Endodermal cell (in vitro differentiated cells): Measurements from ENCODE around the gene ITGA8. TPM values are rescaled to one million over a fixed set of nuclear protein-coding genes. Genes with fewer than 3 reads are reported as not detected.

Source experiments
- DNase-seq: peaks from one replicate; pipeline ENCODE4 v3.0.0-alpha.2; 2017
- H3K27ac ChIP-seq: 2 replicates; pipeline ENCODE4 v1.5.1; 2013; ENCODE audit warnings: mild to moderate bottlenecking, low read depth, low read length, moderate library complexity
- H3K27me3 ChIP-seq: 2 replicates; pipeline ENCODE4 v1.6.1; 2013; ENCODE audit warnings: mild to moderate bottlenecking, low read length, moderate library complexity; ENCODE audit not compliant: insufficient read depth, control insufficient read depth, poor library complexity, severe bottlenecking
- H3K36me3 ChIP-seq: 2 replicates; pipeline ENCODE4 v1.7.0; 2013; ENCODE audit warnings: mild to moderate bottlenecking, low read length, moderate library complexity; ENCODE audit not compliant: control insufficient read depth, insufficient read depth
- H3K4me1 ChIP-seq: one replicate; pipeline ENCODE4 v1.7.0; 2013; ENCODE audit warnings: low read length; ENCODE audit not compliant: control insufficient read depth, insufficient read depth
- H3K4me3 ChIP-seq: 2 replicates; pipeline ENCODE4 v1.5.1; 2013; ENCODE audit warnings: mild to moderate bottlenecking, low read length, moderate library complexity
- H3K9ac ChIP-seq: 2 replicates; pipeline ENCODE4 v1.6.1; 2013; ENCODE audit warnings: mild to moderate bottlenecking, low read length, moderate library complexity; ENCODE audit not compliant: poor library complexity, severe bottlenecking; ENCODE audit errors: extremely low read depth
- H3K9me3 ChIP-seq: 2 replicates; pipeline ENCODE4 v1.6.1; 2013; ENCODE audit warnings: mild to moderate bottlenecking, low read length, moderate library complexity; ENCODE audit not compliant: control insufficient read depth
- H3K27ac Mint-ChIP-seq: 2 replicates; pipeline ENCODE4 v1.8.0; 2020; ENCODE audit warnings: mixed read lengths
- H3K27me3 Mint-ChIP-seq: 2 replicates; pipeline ENCODE4 v1.8.0; 2021; ENCODE audit warnings: mild to moderate bottlenecking, mixed read lengths; ENCODE audit not compliant: insufficient read depth
- H3K36me3 Mint-ChIP-seq: 2 replicates; pipeline ENCODE4 v1.8.0; 2020; ENCODE audit warnings: low read depth, mixed read lengths
- H3K4me1 Mint-ChIP-seq: 2 replicates; pipeline ENCODE4 v1.8.0; 2020; ENCODE audit warnings: mixed read lengths
- H3K4me3 Mint-ChIP-seq: 2 replicates; pipeline ENCODE4 v1.8.0; 2020; ENCODE audit warnings: mild to moderate bottlenecking, moderate library complexity, mixed read lengths
- H3K9me3 Mint-ChIP-seq: 2 replicates; pipeline ENCODE4 v1.8.0; 2020; ENCODE audit warnings: mild to moderate bottlenecking, mixed read lengths
- CTCF ChIP-seq: fragments of 200-600 bp; sonication (generic); conservative IDR thresholded peaks from 2 replicates; pipeline ENCODE4 v1.5.0; 2021; ENCODE audit warnings: antibody characterized with exemption, mild to moderate bottlenecking
- WGBS, 2 experiments: methylation state at CpG; one replicate each; pipeline versions ENCODE4 v1.1.5 to v1.1.7; 2013; ENCODE audit warnings: missing lambda C conversion rate in 2 of 2, mixed read lengths in 1 of 2; ENCODE audit not compliant: insufficient coverage in 1 of 2, insufficient read length in 1 of 2; 5-methylcytosine and 5-hydroxymethylcytosine counted together
- total RNA-seq, 2 donors: library from RNA; stranded (reverse); fragmentation: NEBNext Ultra II Directional in 1 of 2; extraction: Animal tissue kit (Norgen Biotek cat#: 25700) in 1 of 2; gene quantifications; 2 replicates in 1 of 2; 3 replicates in 1 of 2; pipeline ENCODE4 v1.2.1, GENCODE V29; 2021

The ITGA8 gene
- total RNA-seq, 2 donors from 2014 or later = 0.24 to 0.40 TPM

- no peak overlapping the region for H3K4me3 Mint-ChIP-seq
- no peaks in the 10 kb centered on the region for H3K36me3 ChIP-seq
- no peak for DNase-seq
- H3K27ac Mint-ChIP-seq = no peak overlapping the region
- no peaks in the 10 kb centered on the region for H3K27me3 ChIP-seq
- WGBS, 2 experiments = 86 to 88% methylated on average over 2 to 5 of the region's 5 CpGs
- H3K9me3 ChIP-seq = no peaks in the 10 kb centered on the region
- no peak for TF ChIP-seq CTCF
- no peaks in the 10 kb centered on the region for H3K4me1 Mint-ChIP-seq
- no peaks in the 10 kb centered on the region for H3K4me1 ChIP-seq
- no peaks in the 10 kb centered on the region for H3K36me3 Mint-ChIP-seq
- no peaks in the 10 kb centered on the region for H3K9me3 Mint-ChIP-seq
- no peaks in the 10 kb centered on the region for H3K27me3 Mint-ChIP-seq
- no peak overlapping the region for H3K4me3 ChIP-seq
- H3K27ac ChIP-seq = no peak overlapping the region
- no peak overlapping the region for H3K9ac ChIP-seq
These were observed 9.3 kb downstream of the ITGA8 start for GRCh38 chr10:15710455-15710854.

- H3K27me3 ChIP-seq = no peaks in the 10 kb centered on the region
- H3K27me3 Mint-ChIP-seq = no peaks in the 10 kb centered on the region
- WGBS, 2 experiments = 79 to 90% methylated on average over 1 of the region's 1 CpG
- DNase-seq = no peak
- H3K4me3 ChIP-seq = no peak overlapping the region
- no peaks in the 10 kb centered on the region for H3K9me3 Mint-ChIP-seq
- no peaks in the 10 kb centered on the region for H3K4me1 ChIP-seq
- H3K4me3 Mint-ChIP-seq = no peak overlapping the region
- H3K27ac ChIP-seq = no peak overlapping the region
- H3K36me3 ChIP-seq = no peaks in the 10 kb centered on the region
- H3K4me1 Mint-ChIP-seq = no peaks in the 10 kb centered on the region
- H3K9me3 ChIP-seq = no peaks in the 10 kb centered on the region
- H3K27ac Mint-ChIP-seq = no peak overlapping the region
- TF ChIP-seq CTCF = no peak
- no peak overlapping the region for H3K9ac ChIP-seq
- no peaks in the 10 kb centered on the region for H3K36me3 Mint-ChIP-seq
These were observed 14.4 kb downstream of the ITGA8 start for GRCh38 chr10:15705298-15705697.

- H3K4me1 Mint-ChIP-seq = no peaks in the 10 kb centered on the region
- Histone ChIP-seq H3K9me3 (no peaks in the 10 kb centered on the region), H3K27me3 (no peaks in the 10 kb centered on the region), H3K27ac (no peak overlapping the region), H3K36me3 (no peaks in the 10 kb centered on the region), H3K9ac (no peak overlapping the region), H3K4me3 (no peak overlapping the region), H3K4me1 (no peaks in the 10 kb centered on the region)
- DNase-seq = no peak
- no peak overlapping the region for H3K27ac Mint-ChIP-seq
- H3K9me3 Mint-ChIP-seq = no peaks in the 10 kb centered on the region
- H3K4me3 Mint-ChIP-seq = no peak overlapping the region
- 83 to 100% methylated on average over 1 to 2 of the region's 2 CpGs for WGBS, 2 experiments
- no peaks in the 10 kb centered on the region for H3K36me3 Mint-ChIP-seq
- no peak for TF ChIP-seq CTCF
- H3K27me3 Mint-ChIP-seq = no peaks in the 10 kb centered on the region
These were observed 15.1 kb downstream of the ITGA8 start for GRCh38 chr10:15704581-15704968.
